ENCODE data around the gene PRPF31. TPM values are rescaled to one million over a fixed set of nuclear protein-coding genes. Genes with fewer than 3 reads are reported as not detected.
A peak's percentile ranks its signal among the peaks of the same experiment; 100 is the strongest.

PRPF31 gene
- total and polyA plus RNA-seq, 9 of the 15 experiments (the other 6 are each of a cell fraction or from before 2014, with no cell fraction given) = 5.8 to 92.2 (median 69.2) TPM

DNA sequence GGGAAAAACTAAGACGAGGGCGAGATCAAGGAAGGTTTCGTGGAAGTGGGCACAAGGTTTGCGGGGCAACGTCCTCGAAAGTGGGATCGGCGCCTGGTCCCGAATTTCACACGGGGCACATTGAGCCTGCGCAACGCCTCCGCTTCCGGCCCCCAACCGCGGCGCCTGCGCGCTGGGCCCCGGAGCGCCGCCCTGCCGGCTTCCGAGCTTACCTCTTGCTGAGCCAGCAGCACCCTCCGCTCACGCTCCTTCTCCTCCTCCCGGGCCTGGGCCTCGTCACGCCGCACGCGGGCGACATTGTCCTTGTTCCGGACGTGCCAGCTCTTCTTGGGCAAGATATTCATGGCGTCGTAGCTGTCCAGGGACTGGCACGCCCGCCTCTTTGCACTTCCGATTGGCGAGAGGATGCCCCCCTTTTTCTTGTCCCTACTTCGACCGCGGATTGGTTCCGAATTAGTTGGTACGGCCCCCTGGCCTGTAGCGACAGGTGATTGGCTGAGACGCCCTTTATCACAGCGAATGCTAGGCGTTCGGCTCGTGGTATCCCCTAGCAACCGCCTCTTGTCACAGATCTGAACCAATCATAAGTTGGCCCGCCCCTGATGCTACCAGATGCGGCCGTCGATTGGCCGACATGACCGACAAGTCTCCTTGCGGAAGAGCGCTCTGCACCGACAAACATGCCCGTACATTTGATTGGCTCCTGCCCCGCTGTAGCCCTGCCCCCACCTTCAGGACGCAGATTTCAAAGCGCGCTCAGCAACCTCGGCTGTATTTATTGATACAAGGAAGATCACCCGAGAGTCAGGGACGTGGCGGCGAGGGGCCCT lies 44.0 kb downstream of the PRPF31 start, which contains the start of gene LENG1 (continued):
- TF ChIP-seq, protein P1, sequence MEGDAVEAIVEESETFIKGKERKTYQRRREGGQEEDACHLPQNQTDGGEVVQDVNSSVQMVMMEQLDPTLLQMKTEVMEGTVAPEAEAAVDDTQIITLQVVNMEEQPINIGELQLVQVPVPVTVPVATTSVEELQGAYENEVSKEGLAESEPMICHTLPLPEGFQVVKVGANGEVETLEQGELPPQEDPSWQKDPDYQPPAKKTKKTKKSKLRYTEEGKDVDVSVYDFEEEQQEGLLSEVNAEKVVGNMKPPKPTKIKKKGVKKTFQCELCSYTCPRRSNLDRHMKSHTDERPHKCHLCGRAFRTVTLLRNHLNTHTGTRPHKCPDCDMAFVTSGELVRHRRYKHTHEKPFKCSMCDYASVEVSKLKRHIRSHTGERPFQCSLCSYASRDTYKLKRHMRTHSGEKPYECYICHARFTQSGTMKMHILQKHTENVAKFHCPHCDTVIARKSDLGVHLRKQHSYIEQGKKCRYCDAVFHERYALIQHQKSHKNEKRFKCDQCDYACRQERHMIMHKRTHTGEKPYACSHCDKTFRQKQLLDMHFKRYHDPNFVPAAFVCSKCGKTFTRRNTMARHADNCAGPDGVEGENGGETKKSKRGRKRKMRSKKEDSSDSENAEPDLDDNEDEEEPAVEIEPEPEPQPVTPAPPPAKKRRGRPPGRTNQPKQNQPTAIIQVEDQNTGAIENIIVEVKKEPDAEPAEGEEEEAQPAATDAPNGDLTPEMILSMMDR (IDR thresholded peaks at IDR 0.05 in 2 of 3, conservative IDR thresholded peaks at IDR 0.05 in 1 of 3; ENCODE audit: insufficient read depth in 2 of 3, low read depth in 1 of 3, low read length in 3 of 3) = peak; percentile 40 to 52 (median 45)
- TF ChIP-seq RBM15 (IDR thresholded peaks at IDR 0.05; ENCODE audit: insufficient read depth, low read length) (no peak), FOXJ3 (CRISPR knock-in tag; IDR thresholded peaks at IDR 0.05) (no peak), GABPB2 (CRISPR knock-in tag; conservative IDR thresholded peaks at IDR 0.05) (no peak), PHB (CRISPR knock-in tag; IDR thresholded peaks at IDR 0.05) (no peak), POLR2AphosphoS2 (IDR thresholded peaks at IDR 0.05; ENCODE audit: low read length) (no peak), SMARCE1 (IDR thresholded peaks at IDR 0.05) (no peak), JUND (IDR thresholded peaks at IDR 0.05; ENCODE audit: borderline replicate concordance, low read depth, low read length) (peak; percentile 22; the same call in 1 of the 2 replicates), JUND (tag; IDR thresholded peaks at IDR 0.05; ENCODE audit: borderline replicate concordance, low read depth, low read length) (no peak), CBFA2T2 (conservative IDR thresholded peaks at IDR 0.05) (no peak), HDAC2 (IDR thresholded peaks at IDR 0.05) (peak; percentile 21; the same call in 1 of the 2 replicates)
- TF ChIP-seq, protein P2, sequence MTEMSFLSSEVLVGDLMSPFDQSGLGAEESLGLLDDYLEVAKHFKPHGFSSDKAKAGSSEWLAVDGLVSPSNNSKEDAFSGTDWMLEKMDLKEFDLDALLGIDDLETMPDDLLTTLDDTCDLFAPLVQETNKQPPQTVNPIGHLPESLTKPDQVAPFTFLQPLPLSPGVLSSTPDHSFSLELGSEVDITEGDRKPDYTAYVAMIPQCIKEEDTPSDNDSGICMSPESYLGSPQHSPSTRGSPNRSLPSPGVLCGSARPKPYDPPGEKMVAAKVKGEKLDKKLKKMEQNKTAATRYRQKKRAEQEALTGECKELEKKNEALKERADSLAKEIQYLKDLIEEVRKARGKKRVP (CRISPR knock-in tag; IDR thresholded peaks at IDR 0.05) = no peak
- TF ChIP-seq, protein P3, sequence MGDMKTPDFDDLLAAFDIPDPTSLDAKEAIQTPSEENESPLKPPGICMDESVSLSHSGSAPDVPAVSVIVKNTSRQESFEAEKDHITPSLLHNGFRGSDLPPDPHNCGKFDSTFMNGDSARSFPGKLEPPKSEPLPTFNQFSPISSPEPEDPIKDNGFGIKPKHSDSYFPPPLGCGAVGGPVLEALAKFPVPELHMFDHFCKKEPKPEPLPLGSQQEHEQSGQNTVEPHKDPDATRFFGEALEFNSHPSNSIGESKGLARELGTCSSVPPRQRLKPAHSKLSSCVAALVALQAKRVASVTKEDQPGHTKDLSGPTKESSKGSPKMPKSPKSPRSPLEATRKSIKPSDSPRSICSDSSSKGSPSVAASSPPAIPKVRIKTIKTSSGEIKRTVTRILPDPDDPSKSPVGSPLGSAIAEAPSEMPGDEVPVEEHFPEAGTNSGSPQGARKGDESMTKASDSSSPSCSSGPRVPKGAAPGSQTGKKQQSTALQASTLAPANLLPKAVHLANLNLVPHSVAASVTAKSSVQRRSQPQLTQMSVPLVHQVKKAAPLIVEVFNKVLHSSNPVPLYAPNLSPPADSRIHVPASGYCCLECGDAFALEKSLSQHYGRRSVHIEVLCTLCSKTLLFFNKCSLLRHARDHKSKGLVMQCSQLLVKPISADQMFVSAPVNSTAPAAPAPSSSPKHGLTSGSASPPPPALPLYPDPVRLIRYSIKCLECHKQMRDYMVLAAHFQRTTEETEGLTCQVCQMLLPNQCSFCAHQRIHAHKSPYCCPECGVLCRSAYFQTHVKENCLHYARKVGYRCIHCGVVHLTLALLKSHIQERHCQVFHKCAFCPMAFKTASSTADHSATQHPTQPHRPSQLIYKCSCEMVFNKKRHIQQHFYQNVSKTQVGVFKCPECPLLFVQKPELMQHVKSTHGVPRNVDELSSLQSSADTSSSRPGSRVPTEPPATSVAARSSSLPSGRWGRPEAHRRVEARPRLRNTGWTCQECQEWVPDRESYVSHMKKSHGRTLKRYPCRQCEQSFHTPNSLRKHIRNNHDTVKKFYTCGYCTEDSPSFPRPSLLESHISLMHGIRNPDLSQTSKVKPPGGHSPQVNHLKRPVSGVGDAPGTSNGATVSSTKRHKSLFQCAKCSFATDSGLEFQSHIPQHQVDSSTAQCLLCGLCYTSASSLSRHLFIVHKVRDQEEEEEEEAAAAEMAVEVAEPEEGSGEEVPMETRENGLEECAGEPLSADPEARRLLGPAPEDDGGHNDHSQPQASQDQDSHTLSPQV (IDR thresholded peaks at IDR 0.05) = no peak
- TF ChIP-seq, protein P4, sequence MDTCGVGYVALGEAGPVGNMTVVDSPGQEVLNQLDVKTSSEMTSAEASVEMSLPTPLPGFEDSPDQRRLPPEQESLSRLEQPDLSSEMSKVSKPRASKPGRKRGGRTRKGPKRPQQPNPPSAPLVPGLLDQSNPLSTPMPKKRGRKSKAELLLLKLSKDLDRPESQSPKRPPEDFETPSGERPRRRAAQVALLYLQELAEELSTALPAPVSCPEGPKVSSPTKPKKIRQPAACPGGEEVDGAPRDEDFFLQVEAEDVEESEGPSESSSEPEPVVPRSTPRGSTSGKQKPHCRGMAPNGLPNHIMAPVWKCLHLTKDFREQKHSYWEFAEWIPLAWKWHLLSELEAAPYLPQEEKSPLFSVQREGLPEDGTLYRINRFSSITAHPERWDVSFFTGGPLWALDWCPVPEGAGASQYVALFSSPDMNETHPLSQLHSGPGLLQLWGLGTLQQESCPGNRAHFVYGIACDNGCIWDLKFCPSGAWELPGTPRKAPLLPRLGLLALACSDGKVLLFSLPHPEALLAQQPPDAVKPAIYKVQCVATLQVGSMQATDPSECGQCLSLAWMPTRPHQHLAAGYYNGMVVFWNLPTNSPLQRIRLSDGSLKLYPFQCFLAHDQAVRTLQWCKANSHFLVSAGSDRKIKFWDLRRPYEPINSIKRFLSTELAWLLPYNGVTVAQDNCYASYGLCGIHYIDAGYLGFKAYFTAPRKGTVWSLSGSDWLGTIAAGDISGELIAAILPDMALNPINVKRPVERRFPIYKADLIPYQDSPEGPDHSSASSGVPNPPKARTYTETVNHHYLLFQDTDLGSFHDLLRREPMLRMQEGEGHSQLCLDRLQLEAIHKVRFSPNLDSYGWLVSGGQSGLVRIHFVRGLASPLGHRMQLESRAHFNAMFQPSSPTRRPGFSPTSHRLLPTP (IDR thresholded peaks at IDR 0.05; ENCODE audit: borderline replicate concordance, extremely low read depth, insufficient read length) = no peak
- TF ChIP-seq, protein P5, sequence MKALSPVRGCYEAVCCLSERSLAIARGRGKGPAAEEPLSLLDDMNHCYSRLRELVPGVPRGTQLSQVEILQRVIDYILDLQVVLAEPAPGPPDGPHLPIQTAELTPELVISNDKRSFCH (CRISPR knock-in tag; IDR thresholded peaks at IDR 0.05) = no peak
- TF ChIP-seq, protein P5 (tag; IDR thresholded peaks at IDR 0.05) = no peak; the same call in 1 of the 2 replicates
